GM21717 (cell line): Measurements from ENCODE around the gene NPFF.

Experiments used
- ATAC-seq: cut with Tn5 transposase; IDR thresholded peaks from one replicate; pipeline ENCODE4 v1.9.1; 2021; ENCODE audit warnings: mild to moderate bottlenecking, moderate library complexity; ENCODE audit not compliant: unreplicated experiment

The NPFF gene

GRCh38 chr12:53478865-53479264 is 28.4 kb downstream of the NPFF start:
- ATAC-seq = no peak

DNA sequence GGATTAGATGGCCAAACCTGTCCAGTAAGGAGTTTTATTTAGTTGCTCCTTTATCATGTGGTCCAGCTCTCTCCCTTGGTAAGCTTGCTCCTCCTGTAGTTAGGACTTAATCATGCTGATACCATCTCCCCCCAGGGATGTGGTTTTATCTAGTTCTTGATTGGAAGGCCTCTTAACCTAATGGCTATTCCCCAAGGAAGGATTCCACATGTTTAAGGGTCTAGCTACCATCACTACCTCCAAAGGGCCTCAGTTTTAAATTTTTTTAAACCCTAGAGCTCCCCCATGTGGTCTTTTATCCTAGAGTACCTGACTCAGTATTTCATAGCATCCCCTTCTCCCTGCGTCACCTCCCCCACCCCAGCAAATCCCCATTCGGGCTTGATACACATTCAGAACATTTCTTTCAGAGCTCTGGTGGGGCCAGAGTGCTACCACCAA is 30.5 kb downstream of the NPFF start:
- no peak for ATAC-seq

DNA sequence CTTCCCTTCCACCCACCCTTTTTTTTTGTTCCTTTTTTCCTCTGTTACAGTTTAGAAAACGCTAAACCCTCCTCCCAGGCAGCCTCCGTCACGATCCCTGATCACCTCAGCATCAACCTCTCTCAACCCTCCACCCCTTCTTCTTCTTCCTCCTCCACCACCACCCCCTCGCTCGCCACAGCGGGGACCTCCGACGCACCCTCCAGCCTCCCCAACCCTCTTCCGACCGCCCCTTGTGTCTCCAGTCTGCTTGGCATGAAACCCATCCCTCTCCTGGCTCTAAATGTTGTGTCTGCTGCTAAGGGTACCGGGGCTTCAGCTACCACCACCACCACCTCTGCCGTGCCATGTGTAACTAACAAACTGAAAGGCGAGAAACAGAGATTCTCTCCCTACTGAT is 32.5 kb downstream of the NPFF start:
- no peak for ATAC-seq

DNA sequence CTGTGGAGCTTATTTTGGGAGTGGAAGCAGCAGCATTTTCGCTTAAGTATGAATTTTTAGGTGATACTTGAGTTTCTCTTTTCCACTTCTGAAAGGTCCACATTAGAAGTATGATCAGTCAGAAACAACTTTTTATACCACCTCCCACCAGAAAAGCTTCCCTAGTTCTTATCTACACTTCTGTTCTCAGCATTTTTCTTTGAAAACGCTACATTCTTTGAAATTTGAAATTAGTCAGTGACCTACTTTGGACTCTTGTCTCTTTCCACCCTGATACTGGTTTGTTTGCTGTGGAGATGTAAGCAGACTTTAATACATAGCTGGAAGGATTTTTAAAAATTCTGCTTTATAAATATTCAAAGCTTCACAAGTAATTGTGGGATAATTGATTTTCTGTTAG is 33.2 kb downstream of the NPFF start:
- no peak for ATAC-seq

- no peak for ATAC-seq
These were observed 35.2 kb downstream of the NPFF start for GRCh38 chr12:53472056-53472582.

DNA sequence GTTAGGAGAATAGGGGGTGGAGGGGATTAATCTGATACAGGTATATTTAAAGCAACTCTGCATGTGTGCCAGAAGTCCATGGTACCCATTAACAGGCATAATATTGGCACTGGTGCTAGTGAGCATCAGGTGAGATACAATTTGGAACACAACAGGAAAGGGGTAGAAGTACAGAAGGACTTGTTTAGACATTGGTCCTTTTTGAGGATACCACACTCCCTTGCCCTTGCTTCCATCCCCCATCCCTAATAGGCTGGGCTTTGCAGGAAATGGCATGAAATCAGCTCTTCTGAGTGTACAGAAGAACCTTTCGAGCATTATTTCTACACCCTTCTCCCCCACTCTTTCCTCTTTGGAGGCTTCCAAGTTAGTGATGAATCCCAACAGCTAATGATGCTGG is 39.0 kb downstream of the NPFF start:
- no peak for ATAC-seq

DNA sequence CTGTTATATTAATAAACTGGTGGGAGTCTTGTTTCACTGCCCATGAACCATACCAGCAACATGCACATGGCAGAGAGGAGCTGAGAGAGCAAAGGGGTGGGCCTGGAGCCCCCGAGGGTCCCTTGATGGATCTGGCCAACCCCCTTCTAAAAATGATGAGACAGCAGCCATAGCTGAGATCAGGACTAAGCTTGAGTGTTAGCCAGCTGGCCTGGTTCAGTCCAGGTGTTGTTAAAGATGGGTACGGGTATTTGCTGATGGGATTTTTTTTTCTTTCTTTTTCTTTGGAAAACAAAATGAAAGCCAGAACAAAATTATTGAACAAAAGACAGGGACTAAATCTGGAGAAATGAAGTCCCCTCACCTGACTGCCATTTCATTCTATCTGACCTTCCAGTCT is 39.4 kb downstream of the NPFF start:
- no peak for ATAC-seq

DNA sequence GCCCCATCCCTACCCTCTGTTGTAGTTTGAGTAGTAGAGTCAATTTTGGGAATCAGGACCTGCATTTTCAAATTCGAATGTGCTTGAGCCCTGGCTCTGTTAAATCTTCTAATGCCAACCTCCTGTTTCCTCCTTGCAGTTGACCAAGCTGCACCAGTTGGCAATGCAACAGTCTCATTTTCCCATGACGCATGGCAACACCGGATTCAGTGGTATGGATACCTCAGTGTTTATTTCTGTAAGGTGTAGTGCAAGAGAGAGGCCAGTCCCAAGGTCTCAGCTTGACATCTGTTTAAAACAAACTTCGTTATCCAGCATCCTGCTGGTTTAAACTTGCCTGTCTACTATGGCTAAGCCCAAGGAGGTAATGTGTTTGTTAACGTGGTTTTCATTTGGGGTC is 40.2 kb downstream of the NPFF start:
- no peak for ATAC-seq

- ATAC-seq = no peak
These were observed 40.6 kb downstream of the NPFF start for GRCh38 chr12:53466640-53467039.

DNA sequence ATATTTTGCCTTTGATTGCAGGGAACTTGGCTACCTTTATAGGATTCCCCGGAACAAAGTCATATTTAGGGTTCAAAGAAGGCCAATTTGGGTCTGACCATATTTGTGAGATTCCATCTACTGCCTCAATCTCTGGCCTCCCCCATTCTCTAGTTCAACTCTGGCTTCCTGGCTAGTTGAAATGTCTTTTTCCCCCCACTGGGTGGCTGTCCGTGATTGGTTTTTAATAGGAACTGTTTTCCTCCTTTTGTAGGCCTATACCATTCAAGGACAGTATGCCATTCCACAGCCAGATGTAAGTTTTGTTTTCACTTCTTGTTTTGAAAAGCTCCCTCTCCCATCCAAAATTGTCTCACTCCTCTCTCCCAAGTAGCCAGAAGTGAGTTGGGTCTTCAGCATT is 41.6 kb downstream of the NPFF start:
- no peak for ATAC-seq

GRCh38 chr12:53464685-53465418 is 42.4 kb downstream of the NPFF start:
- no peak for ATAC-seq

DNA sequence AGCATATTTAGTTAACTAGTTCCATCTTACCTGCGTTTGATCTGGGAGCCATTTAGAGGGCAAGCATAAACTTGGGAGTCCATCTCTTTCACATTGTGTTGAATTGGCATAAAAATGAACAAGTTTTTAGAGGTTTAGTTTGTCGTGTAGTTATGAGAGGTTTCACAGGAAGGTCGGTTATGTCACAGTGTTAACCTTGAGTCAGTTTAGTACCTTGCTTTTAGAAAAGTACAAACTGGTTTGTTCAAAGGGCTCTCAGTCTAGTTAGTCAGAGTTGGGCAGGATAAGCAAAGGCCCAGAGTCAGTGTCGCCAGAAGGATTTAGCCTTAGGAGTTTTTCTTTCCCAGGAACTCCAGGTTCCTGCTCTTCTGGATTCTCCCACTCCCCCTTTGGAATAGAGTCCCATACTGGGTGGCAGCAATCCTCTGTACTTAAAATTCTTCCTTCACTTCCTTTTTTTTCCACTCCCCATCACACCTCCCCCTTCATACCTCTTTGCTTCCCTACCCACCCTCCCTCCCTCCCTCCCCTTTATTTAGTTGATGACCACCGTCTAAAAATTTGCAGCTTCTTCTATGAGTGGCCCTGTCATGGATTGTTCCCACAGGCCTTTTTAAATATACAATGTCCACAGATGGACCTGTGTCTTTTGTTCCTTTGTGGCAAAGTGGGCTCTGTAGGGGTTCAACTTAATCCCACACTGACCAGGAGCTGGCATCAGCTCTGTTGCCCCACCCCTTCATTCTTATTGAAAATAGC is 43.3 kb downstream of the NPFF start:
- ATAC-seq = no peak

DNA sequence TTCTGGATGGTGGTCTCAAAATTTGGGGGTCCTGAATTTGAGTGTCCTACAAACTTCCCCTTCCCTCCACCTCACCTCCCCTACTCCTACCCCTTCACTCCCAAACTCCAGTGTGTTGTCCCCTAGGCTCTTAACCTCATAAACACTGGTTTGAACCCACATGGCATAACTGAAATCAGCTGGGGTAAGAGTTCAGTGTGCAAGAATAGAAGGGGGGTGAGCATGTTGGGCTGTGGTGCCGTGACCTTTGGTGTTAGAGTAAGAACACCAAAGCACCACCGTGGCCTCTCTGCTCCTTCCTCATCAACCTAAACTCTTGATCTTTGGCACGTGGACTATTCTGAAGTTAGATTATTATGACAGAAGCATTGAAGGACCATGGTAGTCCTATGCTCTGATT is 44.3 kb downstream of the NPFF start:
- no peak for ATAC-seq

- no peak for ATAC-seq
These were observed 45.7 kb downstream of the NPFF start for GRCh38 chr12:53461591-53461990.

DNA sequence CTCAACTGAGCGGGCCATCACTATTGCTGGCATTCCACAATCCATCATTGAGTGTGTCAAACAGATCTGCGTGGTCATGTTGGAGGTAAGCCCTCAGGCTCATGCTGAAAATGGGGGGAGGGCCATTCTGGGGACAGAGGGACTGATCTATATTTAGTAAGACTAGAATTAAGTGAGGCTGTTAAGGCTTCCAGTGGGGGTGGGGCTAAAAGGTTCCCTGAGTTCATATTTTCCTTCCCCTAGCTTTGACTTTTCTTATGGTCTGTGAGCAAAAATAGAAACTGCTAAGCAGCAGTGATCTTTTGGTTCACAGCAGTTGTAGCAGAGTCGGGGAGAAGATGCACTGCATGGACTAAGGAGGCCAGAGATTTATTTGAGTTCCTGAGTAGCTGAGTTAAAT is 46.2 kb downstream of the NPFF start:
- no peak for ATAC-seq

DNA sequence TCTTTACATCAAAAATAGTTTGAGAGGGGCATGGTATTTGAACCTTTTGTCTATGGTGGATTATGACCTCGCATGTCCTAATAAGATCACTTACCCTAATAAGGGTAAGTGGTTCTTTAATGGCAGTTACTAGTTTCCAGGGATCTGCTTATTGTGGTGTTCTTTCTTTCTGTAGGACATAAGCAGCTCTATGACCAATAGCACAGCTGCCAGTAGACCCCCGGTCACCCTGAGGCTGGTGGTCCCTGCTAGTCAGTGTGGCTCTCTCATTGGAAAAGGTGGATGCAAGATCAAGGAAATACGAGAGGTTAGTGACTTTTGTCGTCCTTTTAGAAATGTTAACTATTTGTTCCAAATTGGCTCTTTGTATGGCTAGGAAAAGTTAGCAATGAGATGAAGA is 48.2 kb downstream of the NPFF start:
- no peak for ATAC-seq
